GM13976 (cell line): ENCODE data around the gene PSORS1C2.

ENCODE experiments used
- DNase-seq: peaks from one replicate; pipeline ENCODE4 v3.0.0; 2012; ENCODE audit warnings: low spot score
- CTCF ChIP-seq: IDR thresholded peaks from 2 replicates; pipeline ENCODE4 v1.5.1; 2012; ENCODE audit warnings: borderline replicate concordance, mild to moderate bottlenecking; ENCODE audit not compliant: insufficient read depth; ENCODE audit errors: extremely low read depth, missing control alignments, control extremely low read depth
- in situ Hi-C: fragments of 300-500 bp; cut with MboI; formaldehyde crosslinking; loops from one replicate; pipeline ENCODE4 v1.12.0; 2022; ENCODE audit warnings: low sequenced_read_pairs, mixed read lengths, inconsistent platforms; ENCODE audit not compliant: unreplicated experiment

PSORS1C2 gene

GRCh38 chr6:31096215-31096614, 42.7 kb downstream of the PSORS1C2 start:
- in situ Hi-C loops: no loop called here
- TF ChIP-seq CTCF: no peak
- no peak for DNase-seq

- in situ Hi-C loops: no loop called here
- DNase-seq: no peak
- no peak for TF ChIP-seq CTCF
These were observed 44.4 kb downstream of the PSORS1C2 start for GRCh38 chr6:31094389-31094881.

- no peak for TF ChIP-seq CTCF
- in situ Hi-C loops: no loop called here
- DNase-seq: no peak
These were observed 45.9 kb downstream of the PSORS1C2 start for GRCh38 chr6:31092769-31093505.

GRCh38 chr6:31092238-31092637, 46.6 kb downstream of the PSORS1C2 start:
- in situ Hi-C loops: no loop called here
- TF ChIP-seq CTCF: no peak
- no peak for DNase-seq

GRCh38 chr6:31091680-31092079, 47.2 kb downstream of the PSORS1C2 start:
- in situ Hi-C loops: no loop called here
- TF ChIP-seq CTCF: no peak
- no peak for DNase-seq

GRCh38 chr6:31090973-31091364, 47.9 kb downstream of the PSORS1C2 start:
- DNase-seq: no peak
- in situ Hi-C loops: no loop called here
- no peak for TF ChIP-seq CTCF

- no peak for DNase-seq
- in situ Hi-C loops: no loop called here
- TF ChIP-seq CTCF: no peak
These were observed 48.4 kb downstream of the PSORS1C2 start for GRCh38 chr6:31090275-31090972.
